CD4-positive, alpha-beta T cell treated with Interleukin-12 subunit alpha and Interleukin-12 subunit beta, for 1 hour (primary cell): ENCODE results near the gene LCN10.

ENCODE experiments used
- DNase-seq: peaks from one replicate; pipeline ENCODE4 v3.0.0-alpha.2; 2020

The LCN10 gene

GRCh38 chr9:136754059-136754572 is 11.4 kb upstream of the LCN10 start:
- no peak for DNase-seq

GRCh38 chr9:136753371-136754058 is 10.8 kb upstream of the LCN10 start:
- no peak for DNase-seq

- DNase-seq, result no peak
These were observed 9.1 kb upstream of the LCN10 start for GRCh38 chr9:136751814-136752213.

- DNase-seq, result no peak
These were observed 8.5 kb upstream of the LCN10 start for GRCh38 chr9:136751244-136751643.

GRCh38 chr9:136750526-136750925 is 7.8 kb upstream of the LCN10 start:
- DNase-seq, result no peak

- no peak for DNase-seq
These were observed 6.2 kb upstream of the LCN10 start for GRCh38 chr9:136748666-136749611.

- DNase-seq, result no peak
These were observed 5.5 kb upstream of the LCN10 start, which contains the start of gene LCN6 for GRCh38 chr9:136748201-136748600. Gene LCN6, minus strand, starts transcription at chr9:136748525. Its CDS starts 42 bp downstream, at chr9:136748483.

- DNase-seq, result no peak
These were observed 4.7 kb upstream of the LCN10 start for GRCh38 chr9:136747161-136748060.

GRCh38 chr9:136746621-136747020 is 3.9 kb upstream of the LCN10 start:
- DNase-seq, result no peak

- DNase-seq, result no peak
These were observed 3.4 kb upstream of the LCN10 start for GRCh38 chr9:136746155-136746490.

GRCh38 chr9:136745389-136746154 is 2.8 kb upstream of the LCN10 start:
- no peak for DNase-seq

GRCh38 chr9:136744773-136745172 is 2.0 kb upstream of the LCN10 start:
- DNase-seq, result no peak

GRCh38 chr9:136743639-136744211 is 985 bp upstream of the LCN10 start:
- DNase-seq, result no peak

- no peak for DNase-seq
These were observed 713 bp downstream of the LCN10 start for GRCh38 chr9:136741883-136742571.

GRCh38 chr9:136740971-136741882 is 1.5 kb downstream of the LCN10 start:
- no peak for DNase-seq

- DNase-seq, result no peak
These were observed 2.2 kb downstream of the LCN10 start for GRCh38 chr9:136740491-136740890.

- DNase-seq, result no peak
These were observed 2.7 kb downstream of the LCN10 start for GRCh38 chr9:136740069-136740468.

GRCh38 chr9:136739509-136739908 is 3.2 kb downstream of the LCN10 start:
- DNase-seq, result no peak

- no peak for DNase-seq
These were observed 3.8 kb downstream of the LCN10 start for GRCh38 chr9:136738960-136739359.
